PC-3 (cell line): ENCODE measurements around the gene MEFV.

Experiments
- CTCF ChIP-seq: fragments of 300-600 bp; sonication (generic); conservative IDR thresholded peaks from 2 replicates; pipeline ENCODE4 v1.5.1; 2017; ENCODE audit warnings: antibody characterized with exemption, low read depth, mild to moderate bottlenecking, low read length
- EZH2 ChIP-seq: fragments of 300-600 bp; sonication (generic); IDR thresholded peaks from one replicate; pipeline ENCODE4 v1.6.1; 2017; ENCODE audit warnings: antibody characterized with exemption, mild to moderate bottlenecking, low read length; ENCODE audit not compliant: unreplicated experiment

- TF ChIP-seq CTCF (no peak), EZH2 (no peak)
Observed at GRCh38 chr16:3262517-3262916, 6.1 kb upstream of the MEFV start.
